Natural killer cell treated with Interleukin-12 subunit alpha and Interleukin-12 subunit beta and Interleukin-15 and Interleukin-18, amount 100 ng/mL, for 72 hours (primary cell): Measurements from ENCODE around the gene PTPRN2. TPM values are rescaled to one million over a fixed set of nuclear protein-coding genes. Genes with fewer than 3 reads are reported as not detected.

Experiments
- ATAC-seq, 2 donors: fragments of 150-1000 bp; cut with Tn5 transposase in 1 of 2; sonication (Bioruptor Pico), chemical (Tn5 transposase) in 1 of 2; 2 replicates each; pipeline ENCODE4 v1.10.0; 2021
- DNase-seq: peaks from one replicate; pipeline ENCODE4 v3.0.0; 2022; ENCODE audit warnings: low spot score
- H3K27ac Mint-ChIP-seq, 2 donors: 1 replicate in 1 of 2; 2 replicates in 1 of 2; pipeline ENCODE4 v1.8.0; 2022; ENCODE audit warnings: mixed read lengths in 2 of 2, mild to moderate bottlenecking in 1 of 2, moderate library complexity in 1 of 2
- H3K27me3 Mint-ChIP-seq, 2 donors: 1 replicate in 1 of 2; 2 replicates in 1 of 2; pipeline ENCODE4 v1.8.0; 2022; ENCODE audit warnings: mixed read lengths in 2 of 2
- H3K36me3 Mint-ChIP-seq: one replicate; pipeline ENCODE4 v1.8.0; 2022; ENCODE audit warnings: mixed read lengths
- H3K4me1 Mint-ChIP-seq, 2 donors: 1 replicate in 1 of 2; 2 replicates in 1 of 2; pipeline ENCODE4 v1.8.0; 2022; ENCODE audit warnings: low read depth in 2 of 2, mixed read lengths in 2 of 2, mild to moderate bottlenecking in 1 of 2
- H3K4me3 Mint-ChIP-seq: one replicate; pipeline ENCODE4 v1.8.0; 2022; ENCODE audit warnings: mixed read lengths
- H3K9me3 Mint-ChIP-seq: 2 replicates; pipeline ENCODE4 v1.8.0; 2022; ENCODE audit warnings: mixed read lengths
- total RNA-seq, 2 donors: library from RNA; stranded (reverse); gene quantifications; one replicate each; pipeline ENCODE4 v1.2.3, GENCODE V29; 2022

The PTPRN2 gene
- total RNA-seq, 2 donors from 2014 or later = 0.17 to 0.74 TPM

- ATAC-seq = no peak
- no peaks in the 10 kb centered on the region for H3K4me1 Mint-ChIP-seq
- H3K36me3 Mint-ChIP-seq = no peaks in the 10 kb centered on the region
Measured at GRCh38 chr7:158188676-158189075, 398.9 kb downstream of the PTPRN2 start.

GRCh38 chr7:158187694-158187994 lies 400.0 kb downstream of the PTPRN2 start:
- no peak for DNase-seq
- Mint-ChIP-seq H3K36me3 (peaks cover 4% of the 10 kb centered on the region), H3K4me3 (no peak overlapping the region), H3K9me3 (no peaks in the 10 kb centered on the region), H3K27me3 (no peaks in the 10 kb centered on the region), H3K27ac (no peak overlapping the region), H3K4me1 (no peaks in the 10 kb centered on the region)
- ATAC-seq = no peak

More at GRCh38 chr7:158188676-158189075, 398.9 kb downstream of the PTPRN2 start:
- H3K4me3 Mint-ChIP-seq = no peak overlapping the region
- no peak for DNase-seq
- H3K27me3 Mint-ChIP-seq = no peaks in the 10 kb centered on the region
- H3K27ac Mint-ChIP-seq = no peak overlapping the region
- H3K9me3 Mint-ChIP-seq = no peaks in the 10 kb centered on the region

- Mint-ChIP-seq H3K4me3 (no peak overlapping the region), H3K27ac (no peak overlapping the region), H3K9me3 (peaks cover 3% of the 10 kb centered on the region), H3K36me3 (peaks cover 7% of the 10 kb centered on the region), H3K27me3 (no peaks in the 10 kb centered on the region), H3K4me1 (no peaks in the 10 kb centered on the region)
- ATAC-seq = no peak
- no peak for DNase-seq
Measured at GRCh38 chr7:158186864-158187693, 400.5 kb downstream of the PTPRN2 start.

GRCh38 chr7:158186406-158186805 lies 401.2 kb downstream of the PTPRN2 start:
- Mint-ChIP-seq H3K36me3 (peaks cover 7% of the 10 kb centered on the region), H3K9me3 (peaks cover 8% of the 10 kb centered on the region), H3K4me3 (no peak overlapping the region), H3K27me3 (no peaks in the 10 kb centered on the region), H3K27ac (no peak overlapping the region), H3K4me1 (no peaks in the 10 kb centered on the region)
- ATAC-seq = no peak
- no peak for DNase-seq

DNA sequence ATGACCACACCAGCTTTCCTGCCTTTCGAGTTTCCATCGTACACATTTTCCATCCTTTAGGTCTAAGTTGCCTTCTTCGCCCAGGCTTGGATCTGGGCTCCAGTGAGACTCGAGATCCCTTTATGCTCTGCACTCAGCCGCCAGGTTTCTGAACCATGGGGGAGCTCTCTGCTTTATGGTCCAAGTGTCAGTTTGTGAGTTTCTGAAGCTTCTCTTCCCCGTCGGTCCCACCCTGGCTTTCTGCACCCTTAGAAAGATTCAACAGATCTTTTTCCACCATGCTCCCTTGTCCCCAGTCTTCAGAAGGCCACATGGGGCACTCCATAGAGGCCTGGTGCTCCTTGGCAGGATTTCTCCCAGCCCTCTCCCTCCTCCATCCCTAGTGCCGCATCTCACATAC lies 402.0 kb downstream of the PTPRN2 start:
- ATAC-seq = no peak
- H3K36me3 Mint-ChIP-seq = peaks cover 7% of the 10 kb centered on the region
- no peak overlapping the region for H3K4me3 Mint-ChIP-seq
- no peaks in the 10 kb centered on the region for H3K4me1 Mint-ChIP-seq
- no peaks in the 10 kb centered on the region for H3K27me3 Mint-ChIP-seq
- DNase-seq = no peak
- H3K27ac Mint-ChIP-seq = no peak overlapping the region
- H3K9me3 Mint-ChIP-seq = peaks cover 8% of the 10 kb centered on the region

DNA sequence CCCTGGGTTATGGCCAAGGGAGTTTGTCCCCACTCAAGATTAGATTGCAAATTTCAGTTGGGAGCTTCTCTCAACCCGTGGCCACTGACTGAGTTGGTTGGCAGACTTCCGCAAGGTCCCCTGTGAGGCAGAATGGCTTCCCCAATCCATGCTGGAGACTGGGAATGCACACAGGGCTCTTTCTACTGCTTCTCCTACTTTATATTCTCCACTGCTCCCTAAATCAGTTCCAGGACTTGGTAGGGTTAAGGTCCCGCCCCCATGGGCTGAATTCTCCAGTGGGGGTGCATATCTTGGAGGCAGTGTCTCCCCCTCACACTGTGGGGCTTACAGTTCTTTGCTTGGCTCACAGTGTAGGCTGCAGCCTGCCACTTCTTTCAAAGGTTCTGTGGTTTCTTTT lies 404.2 kb downstream of the PTPRN2 start:
- Mint-ChIP-seq H3K9me3 (peaks cover 8% of the 10 kb centered on the region), H3K4me3 (no peak overlapping the region), H3K27ac (no peak overlapping the region), H3K36me3 (peaks cover 7% of the 10 kb centered on the region), H3K4me1 (no peaks in the 10 kb centered on the region), H3K27me3 (no peaks in the 10 kb centered on the region)
- ATAC-seq (no peak), DNase-seq (no peak)

- peaks cover 22% of the 10 kb centered on the region for H3K9me3 Mint-ChIP-seq
- H3K36me3 Mint-ChIP-seq = peaks cover 13% of the 10 kb centered on the region
- H3K27me3 Mint-ChIP-seq = no peaks in the 10 kb centered on the region
- DNase-seq = no peak
- no peak overlapping the region for H3K4me3 Mint-ChIP-seq
- H3K4me1 Mint-ChIP-seq = no peaks in the 10 kb centered on the region
- H3K27ac Mint-ChIP-seq = no peak overlapping the region
- no peak for ATAC-seq
Measured at GRCh38 chr7:158176561-158177173, 411.0 kb downstream of the PTPRN2 start.

DNA sequence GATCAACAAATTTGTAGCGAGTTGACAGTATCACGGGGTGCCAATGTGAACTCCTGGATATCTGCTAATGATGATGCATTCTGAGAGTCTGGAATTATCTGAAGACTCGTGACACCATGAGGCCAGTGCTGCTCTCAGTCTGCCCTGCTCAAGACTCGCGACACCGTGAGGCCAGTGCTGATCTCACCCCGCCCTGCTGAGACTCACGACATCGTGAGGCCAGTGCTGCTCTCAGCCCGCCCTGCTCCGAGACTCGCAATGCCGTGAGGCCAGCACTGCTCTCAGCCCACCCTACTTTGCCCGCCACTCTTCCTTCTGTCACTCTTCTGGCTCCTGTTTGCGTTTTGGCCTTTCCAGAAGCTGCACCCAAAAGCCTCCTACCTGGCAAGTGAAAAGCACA lies 411.8 kb downstream of the PTPRN2 start:
- Mint-ChIP-seq H3K4me1 (no peaks in the 10 kb centered on the region), H3K4me3 (no peak overlapping the region), H3K27me3 (no peaks in the 10 kb centered on the region), H3K36me3 (peaks cover 13% of the 10 kb centered on the region), H3K27ac (no peak overlapping the region), H3K9me3 (peaks cover 19% of the 10 kb centered on the region)
- DNase-seq = no peak
- peak in 1 of 2 donors; percentile 43 for ATAC-seq

GRCh38 chr7:158174947-158175346 lies 412.7 kb downstream of the PTPRN2 start:
- no peak overlapping the region for H3K27ac Mint-ChIP-seq
- H3K4me3 Mint-ChIP-seq = no peak overlapping the region
- ATAC-seq (no peak), DNase-seq (no peak)
- no peaks in the 10 kb centered on the region for H3K4me1 Mint-ChIP-seq
- H3K27me3 Mint-ChIP-seq = no peaks in the 10 kb centered on the region
- H3K9me3 Mint-ChIP-seq = peaks cover 19% of the 10 kb centered on the region
- peaks cover 13% of the 10 kb centered on the region for H3K36me3 Mint-ChIP-seq

- no peak for DNase-seq
- Mint-ChIP-seq H3K4me1 (no peaks in the 10 kb centered on the region), H3K36me3 (peaks cover 3% of the 10 kb centered on the region), H3K4me3 (no peak overlapping the region), H3K27me3 (no peaks in the 10 kb centered on the region), H3K9me3 (peaks cover 13% of the 10 kb centered on the region), H3K27ac (no peak overlapping the region)
- ATAC-seq = no peak
Measured at GRCh38 chr7:158167373-158167772, 420.2 kb downstream of the PTPRN2 start.

GRCh38 chr7:158166386-158167340 lies 421.0 kb downstream of the PTPRN2 start:
- no peak for DNase-seq
- H3K36me3 Mint-ChIP-seq = no peaks in the 10 kb centered on the region
- peak in 1 of 2 donors; percentile 37 for ATAC-seq
- H3K9me3 Mint-ChIP-seq = peaks cover 11% of the 10 kb centered on the region
- H3K4me3 Mint-ChIP-seq = no peak overlapping the region
- H3K27ac Mint-ChIP-seq = no peak overlapping the region
- no peaks in the 10 kb centered on the region for H3K4me1 Mint-ChIP-seq
- H3K27me3 Mint-ChIP-seq = no peaks in the 10 kb centered on the region

DNA sequence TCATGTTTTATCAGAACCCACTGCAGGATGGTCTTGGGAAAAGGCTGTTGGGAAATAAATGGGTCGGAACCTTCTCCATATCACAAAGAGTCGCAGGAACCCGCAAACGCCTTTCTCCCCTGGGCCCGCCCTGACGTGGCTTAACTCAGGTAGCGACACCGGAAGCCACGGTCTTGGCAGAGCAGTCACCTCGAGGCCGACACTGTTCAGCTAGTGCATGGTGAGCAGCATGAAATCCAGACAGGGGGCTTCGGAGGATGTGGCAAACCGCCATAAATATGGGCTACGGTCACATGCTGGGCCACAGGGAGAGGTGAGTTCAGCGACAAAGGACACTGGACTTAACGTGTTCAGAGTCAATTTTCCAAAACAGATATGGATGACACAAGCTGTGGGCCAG lies 421.9 kb downstream of the PTPRN2 start:
- H3K9me3 Mint-ChIP-seq = peaks cover 11% of the 10 kb centered on the region
- H3K27ac Mint-ChIP-seq = no peak overlapping the region
- no peaks in the 10 kb centered on the region for H3K27me3 Mint-ChIP-seq
- H3K36me3 Mint-ChIP-seq = no peaks in the 10 kb centered on the region
- H3K4me3 Mint-ChIP-seq = no peak overlapping the region
- DNase-seq (no peak), ATAC-seq (no peak)
- no peaks in the 10 kb centered on the region for H3K4me1 Mint-ChIP-seq

- Mint-ChIP-seq H3K27ac (no peak overlapping the region), H3K9me3 (peaks cover 11% of the 10 kb centered on the region), H3K36me3 (no peaks in the 10 kb centered on the region), H3K4me3 (no peak overlapping the region), H3K4me1 (no peaks in the 10 kb centered on the region), H3K27me3 (no peaks in the 10 kb centered on the region)
- DNase-seq (no peak), ATAC-seq (no peak)
Measured at GRCh38 chr7:158164101-158165095, 423.2 kb downstream of the PTPRN2 start.
